Measurements from ENCODE around the gene CHRDL2.

CHRDL2 gene

GRCh38 chr11:74650498-74650897, 80.7 kb downstream of the CHRDL2 start:
- DNase-seq (ENCODE audit: insufficient read length, low spot score) (no peak), FAIRE-seq (no peak)
- TF ChIP-seq CTCF (IDR thresholded peaks at IDR 0.05; ENCODE audit: insufficient read depth, missing control alignments), result no peak

- no peak for TF ChIP-seq CTCF (IDR thresholded peaks at IDR 0.05; ENCODE audit: insufficient read depth, missing control alignments)
- FAIRE-seq (no peak), DNase-seq (ENCODE audit: insufficient read length, low spot score) (no peak)
Observed at GRCh38 chr11:74648894-74649293, 82.3 kb downstream of the CHRDL2 start.

DNA sequence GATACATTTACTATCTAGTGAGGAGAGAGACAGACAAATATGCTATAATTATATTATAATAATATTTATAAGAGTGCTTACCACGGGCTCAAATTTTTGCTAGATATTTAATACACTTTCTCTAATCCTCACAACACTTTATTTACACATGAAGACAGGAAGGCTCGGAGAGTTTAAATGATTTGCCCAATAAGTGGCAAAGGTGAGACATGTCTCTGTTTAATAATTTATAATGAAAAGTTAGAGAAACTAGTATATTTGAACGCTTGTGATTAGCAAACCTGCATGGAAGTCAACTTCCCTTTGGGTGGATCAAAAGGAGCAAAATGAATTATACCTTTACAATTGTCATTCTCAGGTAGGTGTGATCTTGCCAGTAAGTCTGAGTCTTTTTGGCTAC, 83.4 kb downstream of the CHRDL2 start:
- no peak for FAIRE-seq
- no peak for DNase-seq (ENCODE audit: insufficient read length, low spot score)
- no peak for TF ChIP-seq CTCF (IDR thresholded peaks at IDR 0.05; ENCODE audit: insufficient read depth, missing control alignments)

DNA sequence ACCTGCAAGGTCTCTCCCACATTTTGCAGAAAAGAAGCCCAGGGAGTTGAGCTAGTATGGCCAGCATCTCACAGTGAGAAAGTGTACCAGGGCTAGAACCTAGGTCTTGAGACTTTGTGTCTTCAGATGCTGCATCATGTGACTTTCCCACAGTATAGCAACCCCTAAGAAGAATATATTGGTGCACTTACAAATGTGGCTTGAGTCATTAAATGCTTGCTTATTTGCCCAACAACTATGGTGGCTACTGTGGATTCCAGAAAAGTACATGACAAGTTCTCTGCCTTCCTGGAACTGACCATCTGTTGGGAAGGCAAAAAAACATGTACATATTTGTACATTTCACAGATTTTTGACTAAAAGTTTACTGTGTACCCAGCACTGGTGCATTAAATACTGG, 83.8 kb downstream of the CHRDL2 start:
- no peak for DNase-seq (ENCODE audit: insufficient read length, low spot score)
- no peak for FAIRE-seq
- no peak for TF ChIP-seq CTCF (IDR thresholded peaks at IDR 0.05; ENCODE audit: insufficient read depth, missing control alignments)

GRCh38 chr11:74646954-74647353, 84.3 kb downstream of the CHRDL2 start:
- TF ChIP-seq CTCF (IDR thresholded peaks at IDR 0.05; ENCODE audit: insufficient read depth, missing control alignments), result no peak
- FAIRE-seq (no peak), DNase-seq (ENCODE audit: insufficient read length, low spot score) (no peak)
